8988T (cell line): Measurements from ENCODE around the gene FLOT2.
"Not testable (repeated sequence)": the region's sequence is repeated elsewhere in the genome, so short reads cannot be mapped to it uniquely, and the experiment has no call there.

Experiments used
- DNase-seq: peaks from one replicate; pipeline ENCODE4 v3.0.0; 2011

Gene FLOT2

GRCh38 chr17:28842282-28843012 is 55.1 kb downstream of the FLOT2 start, which contains the start of gene FAM222B:
FAM222B (minus strand) TSS chr17:28842790; CDS start chr17:28766667, 76,123 bp downstream.
- DNase-seq, result peak; percentile 99

- no peak for DNase-seq
These were observed 55.6 kb downstream of the FLOT2 start for GRCh38 chr17:28841901-28842281.

- no peak for DNase-seq
These were observed 58.3 kb downstream of the FLOT2 start for GRCh38 chr17:28839221-28839620.

GRCh38 chr17:28836541-28836940 is 61.0 kb downstream of the FLOT2 start:
- DNase-seq, result not testable (repeated sequence)

GRCh38 chr17:28834420-28834819 is 63.1 kb downstream of the FLOT2 start:
- DNase-seq, result no peak
